ENCODE measurements around the gene TMEM82. TPM values are rescaled to one million over a fixed set of nuclear protein-coding genes. Genes with fewer than 3 reads are reported as not detected.

The TMEM82 gene
- total RNA-seq, 1 donor = not detected

DNA sequence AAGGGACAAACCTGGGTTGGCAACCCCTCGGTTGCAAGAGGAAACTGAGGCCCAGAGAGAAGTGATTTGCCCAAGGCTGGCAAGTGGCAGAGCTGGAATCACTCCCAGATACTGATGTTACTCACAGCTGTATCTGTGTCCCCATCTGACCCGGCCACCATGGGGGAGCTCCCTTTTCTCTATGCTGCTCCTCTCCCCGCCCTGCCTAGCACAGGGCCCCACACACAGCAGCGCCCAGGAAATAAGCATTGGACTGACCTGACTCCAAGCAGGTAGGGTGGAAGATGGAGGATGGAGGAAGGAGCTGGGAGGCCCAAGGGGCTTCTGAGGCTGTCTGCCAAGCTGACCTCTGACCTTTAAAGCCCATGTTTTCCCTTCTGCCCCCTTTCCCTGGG, 13.3 kb downstream of the TMEM82 start:
- H3K4me3 ChIP-seq (ENCODE audit: low read depth, low read length) = no peak overlapping the region
- TF ChIP-seq, protein P1, sequence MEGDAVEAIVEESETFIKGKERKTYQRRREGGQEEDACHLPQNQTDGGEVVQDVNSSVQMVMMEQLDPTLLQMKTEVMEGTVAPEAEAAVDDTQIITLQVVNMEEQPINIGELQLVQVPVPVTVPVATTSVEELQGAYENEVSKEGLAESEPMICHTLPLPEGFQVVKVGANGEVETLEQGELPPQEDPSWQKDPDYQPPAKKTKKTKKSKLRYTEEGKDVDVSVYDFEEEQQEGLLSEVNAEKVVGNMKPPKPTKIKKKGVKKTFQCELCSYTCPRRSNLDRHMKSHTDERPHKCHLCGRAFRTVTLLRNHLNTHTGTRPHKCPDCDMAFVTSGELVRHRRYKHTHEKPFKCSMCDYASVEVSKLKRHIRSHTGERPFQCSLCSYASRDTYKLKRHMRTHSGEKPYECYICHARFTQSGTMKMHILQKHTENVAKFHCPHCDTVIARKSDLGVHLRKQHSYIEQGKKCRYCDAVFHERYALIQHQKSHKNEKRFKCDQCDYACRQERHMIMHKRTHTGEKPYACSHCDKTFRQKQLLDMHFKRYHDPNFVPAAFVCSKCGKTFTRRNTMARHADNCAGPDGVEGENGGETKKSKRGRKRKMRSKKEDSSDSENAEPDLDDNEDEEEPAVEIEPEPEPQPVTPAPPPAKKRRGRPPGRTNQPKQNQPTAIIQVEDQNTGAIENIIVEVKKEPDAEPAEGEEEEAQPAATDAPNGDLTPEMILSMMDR (IDR thresholded peaks at IDR 0.05; ENCODE audit: insufficient read depth, low read depth, low read length) = no peak
- no peak for DNase-seq (ENCODE audit: low read depth)

DNA sequence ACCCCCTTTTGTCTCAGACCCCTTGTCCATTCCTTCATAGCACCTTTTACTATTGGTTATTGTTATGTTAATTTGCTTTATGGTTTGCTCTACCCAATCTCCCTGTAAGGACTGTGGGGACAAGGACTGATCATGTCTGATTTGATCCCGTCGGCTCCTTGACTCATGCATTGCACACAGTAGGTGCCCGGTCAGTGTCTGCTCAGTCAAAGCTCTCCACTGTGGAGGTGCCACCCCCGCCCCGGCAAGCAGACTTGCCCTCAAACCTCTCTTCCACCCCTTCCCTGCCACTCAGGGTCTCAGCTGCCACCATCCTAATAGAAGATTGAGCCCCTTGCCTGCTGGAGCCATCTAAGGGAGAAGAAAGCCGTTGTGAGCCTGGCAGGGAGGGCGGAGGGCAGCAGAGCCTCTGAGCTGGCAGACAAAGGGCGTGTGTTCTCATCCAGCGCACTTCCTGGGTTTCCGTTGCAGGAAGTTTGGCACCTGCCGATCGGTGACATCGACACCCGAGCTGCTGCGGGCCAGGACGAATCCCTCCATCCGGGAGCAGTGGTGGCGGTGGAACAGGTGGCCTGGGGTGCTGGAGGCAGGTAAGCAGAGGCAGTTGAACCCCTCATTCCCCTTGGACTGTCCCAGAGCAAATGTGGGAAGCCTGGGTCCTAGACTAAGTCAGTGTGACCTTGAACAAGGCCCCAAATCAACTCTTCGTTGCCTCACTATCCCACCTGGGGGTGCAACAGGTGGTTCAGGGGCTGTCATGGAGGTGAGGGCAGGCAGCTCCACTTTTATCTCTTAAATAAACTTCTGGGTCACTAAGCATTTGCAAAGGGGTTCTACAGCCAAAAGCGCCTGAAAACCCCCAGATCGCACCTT, 14.1 kb downstream of the TMEM82 start:
- TF ChIP-seq, protein P1 (IDR thresholded peaks at IDR 0.05; ENCODE audit: insufficient read depth, low read depth, low read length) = no peak
- DNase-seq (ENCODE audit: low read depth) = no peak
- H3K4me3 ChIP-seq (ENCODE audit: low read depth, low read length) = no peak overlapping the region

DNA sequence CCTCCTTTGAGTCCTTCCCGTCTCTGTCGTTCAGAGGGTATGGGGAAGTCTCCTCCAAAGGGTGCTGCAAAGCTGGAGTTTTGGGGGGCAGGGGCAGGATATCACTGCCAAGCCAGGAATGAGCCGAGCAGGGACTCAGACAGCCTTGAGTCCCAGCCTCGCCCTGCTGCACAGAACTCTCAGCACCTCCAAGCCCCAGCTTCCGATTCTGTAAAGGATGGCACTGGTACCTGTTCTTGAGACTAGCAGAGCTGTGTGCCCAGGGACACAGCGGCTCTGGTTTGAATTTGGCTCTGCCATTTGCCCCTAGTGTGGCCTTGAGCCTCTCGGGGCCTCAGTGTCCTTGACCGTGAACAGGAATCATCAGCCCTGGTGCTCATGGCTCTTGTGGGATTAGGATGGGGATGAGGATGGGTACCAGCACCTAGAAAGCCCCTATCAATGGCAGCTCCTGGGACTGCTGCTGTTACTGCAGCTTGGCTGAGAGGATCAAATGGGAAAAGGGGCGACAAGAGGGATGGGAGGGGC, 14.8 kb downstream of the TMEM82 start:
- TF ChIP-seq, protein P1 (IDR thresholded peaks at IDR 0.05; ENCODE audit: insufficient read depth, low read depth, low read length) = no peak

DNA sequence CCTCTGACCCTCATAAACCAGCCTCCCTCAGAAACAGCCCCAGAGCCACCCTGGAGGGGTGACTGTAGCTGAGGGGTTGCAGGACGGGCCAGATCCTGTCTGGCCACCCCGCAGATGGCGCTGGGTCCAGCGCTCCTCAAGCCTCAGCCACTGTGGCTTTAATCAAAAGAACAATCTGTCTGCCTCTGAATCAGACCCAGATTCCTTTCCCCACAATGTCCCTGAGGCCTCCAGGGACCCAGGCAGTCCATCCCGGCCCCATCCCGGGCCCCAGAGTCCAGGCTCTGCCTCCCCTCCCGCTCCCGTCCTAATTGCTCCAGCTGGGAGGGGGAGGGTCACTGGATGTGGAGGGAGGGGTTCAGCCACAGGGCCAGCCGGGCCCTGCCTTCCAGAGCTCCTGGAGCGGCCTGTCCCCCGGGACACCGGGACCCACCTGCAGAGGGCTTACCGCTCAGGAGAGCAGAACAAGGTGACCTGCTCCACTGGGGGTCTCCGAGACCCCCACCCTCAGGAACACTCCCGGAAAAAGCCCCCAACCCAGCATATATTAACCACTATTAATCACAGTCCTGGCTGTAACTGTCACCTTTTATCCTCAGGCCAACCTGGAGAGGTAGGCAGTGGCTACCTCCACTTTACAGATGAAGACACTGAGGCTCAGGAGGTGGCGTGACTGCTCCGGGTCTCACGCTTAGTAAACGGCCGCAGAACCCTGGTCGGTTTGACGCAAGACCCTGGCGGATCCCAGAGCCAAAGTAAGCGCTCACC, 15.5 kb downstream of the TMEM82 start:
- H3K4me3 ChIP-seq (ENCODE audit: low read depth, low read length) = peak overlapping the region; percentile 88
- TF ChIP-seq, protein P1 (IDR thresholded peaks at IDR 0.05; ENCODE audit: insufficient read depth, low read depth, low read length) = no peak
- DNase-seq (ENCODE audit: low read depth) = peak; percentile 55

More for the DNA sequence above, 14.8 kb downstream of the TMEM82 start:
- H3K4me3 ChIP-seq (ENCODE audit: low read depth, low read length) = no peak overlapping the region
- DNase-seq (ENCODE audit: low read depth) = no peak

DNA sequence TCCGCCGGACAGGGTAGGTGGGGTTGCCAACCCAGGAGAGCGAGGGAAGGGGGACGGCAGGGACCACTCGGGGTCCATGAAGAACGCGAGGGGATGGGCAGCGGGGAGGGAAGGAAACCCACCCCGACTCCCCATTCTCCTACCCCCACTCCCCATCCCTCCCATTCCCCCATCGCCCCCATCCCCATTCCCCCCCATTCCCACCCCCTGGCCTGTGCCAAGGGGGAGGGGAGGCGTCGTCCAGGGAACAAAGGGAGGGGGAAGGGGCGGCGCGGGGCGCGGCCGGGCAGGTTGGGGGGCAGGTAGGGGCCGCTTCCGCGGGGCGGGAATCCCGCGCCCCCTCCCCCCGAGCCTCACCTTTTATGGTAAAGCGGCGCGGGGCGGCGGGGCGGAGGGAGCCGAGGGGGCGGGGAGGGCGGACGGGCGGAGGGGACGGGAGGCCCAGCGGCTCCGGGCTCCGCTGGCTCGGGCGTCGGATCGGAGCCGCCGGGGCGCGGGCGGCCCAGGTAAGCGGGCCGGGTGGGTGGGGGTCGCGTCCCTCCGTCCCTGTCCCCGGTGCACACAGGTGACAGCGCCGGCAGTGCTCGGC, 16.1 kb downstream of the TMEM82 start, which contains the start of gene FBLIM1:
FBLIM1 (plus strand) TSS at position 453 of the 589 bp plus-strand sequence. CDS start 6,189 bp downstream, outside the sequence.
- TF ChIP-seq, protein P1 (IDR thresholded peaks at IDR 0.05; ENCODE audit: insufficient read depth, low read depth, low read length) = no peak
- DNase-seq (ENCODE audit: low read depth) = no peak
- peak within 1 kb of the TSS; percentile 88 for H3K4me3 ChIP-seq (ENCODE audit: low read depth, low read length)

DNA sequence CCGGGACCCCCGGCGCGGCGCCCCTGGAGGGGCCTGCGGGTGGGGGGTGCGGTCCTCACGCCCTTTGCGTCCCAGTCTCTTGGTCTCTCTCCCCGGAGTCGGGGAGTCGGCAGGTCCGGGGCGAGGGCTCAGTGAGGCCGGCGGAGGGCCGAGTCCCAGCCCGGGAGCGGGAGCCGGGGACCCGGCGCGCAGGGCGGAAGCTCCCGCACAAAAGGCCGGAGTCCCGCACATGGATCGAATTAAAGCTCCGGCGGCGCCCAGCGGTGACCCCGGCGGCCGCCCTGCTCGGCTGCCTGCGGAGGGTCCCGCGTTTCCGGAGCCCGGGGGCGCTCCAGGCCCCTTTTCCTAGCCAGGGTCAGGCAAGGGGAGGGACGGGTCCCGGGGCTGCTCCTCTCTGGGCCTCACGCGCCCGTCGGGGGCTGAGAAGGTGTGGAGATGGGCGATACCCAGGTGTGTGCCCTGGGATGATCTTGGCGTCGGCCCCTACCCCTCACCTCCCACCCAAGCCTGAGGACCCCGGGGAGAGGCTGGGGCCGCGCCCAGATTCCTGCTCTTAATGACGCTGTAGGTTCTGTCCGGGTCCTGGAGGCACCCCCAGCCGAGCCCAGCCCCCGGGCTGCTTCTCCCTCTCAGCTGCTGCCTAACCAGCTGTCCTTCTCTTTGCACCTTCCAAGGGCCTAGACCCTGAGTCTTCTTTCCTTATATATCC, 16.8 kb downstream of the TMEM82 start:
- TF ChIP-seq, protein P1 (IDR thresholded peaks at IDR 0.05; ENCODE audit: insufficient read depth, low read depth, low read length) = no peak
- peak overlapping the region; percentile 88 for H3K4me3 ChIP-seq (ENCODE audit: low read depth, low read length)
- DNase-seq (ENCODE audit: low read depth) = peak; percentile 20
